ENCODE results near the gene ACTL8. TPM values are rescaled to one million over a fixed set of nuclear protein-coding genes. Genes with fewer than 3 reads are reported as not detected.
A peak's percentile ranks its signal among the peaks of the same experiment; 100 is the strongest.

Gene ACTL8
- total RNA-seq, 6 experiments from 2014 or later: 0.12 to 0.14 TPM; not detected in 4

GRCh38 chr1:17723684-17724083, 31.4 kb upstream of the ACTL8 start:
- Mint-ChIP-seq H3K9me3 (no peaks in the 10 kb centered on the region), H3K4me1 (ENCODE audit: low read depth) (peaks cover 7% of the 10 kb centered on the region)

GRCh38 chr1:17724150-17724549, 31.0 kb upstream of the ACTL8 start:
- Mint-ChIP-seq H3K27me3 (ENCODE audit: insufficient read depth) (peaks cover 13% of the 10 kb centered on the region), H3K36me3 (ENCODE audit: low read depth) (no peaks in the 10 kb centered on the region), H3K4me1 (ENCODE audit: low read depth) (peaks cover 7% of the 10 kb centered on the region), H3K4me3 (no peak overlapping the region), H3K27ac (no peak overlapping the region), H3K9me3 (no peaks in the 10 kb centered on the region)
- no peak for DNase-seq
- TF ChIP-seq, protein P1, sequence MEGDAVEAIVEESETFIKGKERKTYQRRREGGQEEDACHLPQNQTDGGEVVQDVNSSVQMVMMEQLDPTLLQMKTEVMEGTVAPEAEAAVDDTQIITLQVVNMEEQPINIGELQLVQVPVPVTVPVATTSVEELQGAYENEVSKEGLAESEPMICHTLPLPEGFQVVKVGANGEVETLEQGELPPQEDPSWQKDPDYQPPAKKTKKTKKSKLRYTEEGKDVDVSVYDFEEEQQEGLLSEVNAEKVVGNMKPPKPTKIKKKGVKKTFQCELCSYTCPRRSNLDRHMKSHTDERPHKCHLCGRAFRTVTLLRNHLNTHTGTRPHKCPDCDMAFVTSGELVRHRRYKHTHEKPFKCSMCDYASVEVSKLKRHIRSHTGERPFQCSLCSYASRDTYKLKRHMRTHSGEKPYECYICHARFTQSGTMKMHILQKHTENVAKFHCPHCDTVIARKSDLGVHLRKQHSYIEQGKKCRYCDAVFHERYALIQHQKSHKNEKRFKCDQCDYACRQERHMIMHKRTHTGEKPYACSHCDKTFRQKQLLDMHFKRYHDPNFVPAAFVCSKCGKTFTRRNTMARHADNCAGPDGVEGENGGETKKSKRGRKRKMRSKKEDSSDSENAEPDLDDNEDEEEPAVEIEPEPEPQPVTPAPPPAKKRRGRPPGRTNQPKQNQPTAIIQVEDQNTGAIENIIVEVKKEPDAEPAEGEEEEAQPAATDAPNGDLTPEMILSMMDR (IDR thresholded peaks at IDR 0.05): no peak

More at GRCh38 chr1:17723684-17724083, 31.4 kb upstream of the ACTL8 start:
- Mint-ChIP-seq H3K27me3 (ENCODE audit: insufficient read depth) (peaks cover 13% of the 10 kb centered on the region), H3K27ac (no peak overlapping the region), H3K4me3 (no peak overlapping the region), H3K36me3 (ENCODE audit: low read depth) (no peaks in the 10 kb centered on the region)
- DNase-seq: no peak
- TF ChIP-seq, protein P1 (IDR thresholded peaks at IDR 0.05): peak; percentile 58

- Mint-ChIP-seq H3K9me3 (no peaks in the 10 kb centered on the region), H3K4me3 (no peak overlapping the region), H3K4me1 (ENCODE audit: low read depth) (peaks cover 4% of the 10 kb centered on the region), H3K27me3 (ENCODE audit: insufficient read depth) (peaks cover 13% of the 10 kb centered on the region), H3K27ac (no peak overlapping the region), H3K36me3 (ENCODE audit: low read depth) (no peaks in the 10 kb centered on the region)
- DNase-seq: no peak
- TF ChIP-seq, protein P1 (IDR thresholded peaks at IDR 0.05): no peak
Measured at GRCh38 chr1:17725084-17725719, 29.9 kb upstream of the ACTL8 start.

DNA sequence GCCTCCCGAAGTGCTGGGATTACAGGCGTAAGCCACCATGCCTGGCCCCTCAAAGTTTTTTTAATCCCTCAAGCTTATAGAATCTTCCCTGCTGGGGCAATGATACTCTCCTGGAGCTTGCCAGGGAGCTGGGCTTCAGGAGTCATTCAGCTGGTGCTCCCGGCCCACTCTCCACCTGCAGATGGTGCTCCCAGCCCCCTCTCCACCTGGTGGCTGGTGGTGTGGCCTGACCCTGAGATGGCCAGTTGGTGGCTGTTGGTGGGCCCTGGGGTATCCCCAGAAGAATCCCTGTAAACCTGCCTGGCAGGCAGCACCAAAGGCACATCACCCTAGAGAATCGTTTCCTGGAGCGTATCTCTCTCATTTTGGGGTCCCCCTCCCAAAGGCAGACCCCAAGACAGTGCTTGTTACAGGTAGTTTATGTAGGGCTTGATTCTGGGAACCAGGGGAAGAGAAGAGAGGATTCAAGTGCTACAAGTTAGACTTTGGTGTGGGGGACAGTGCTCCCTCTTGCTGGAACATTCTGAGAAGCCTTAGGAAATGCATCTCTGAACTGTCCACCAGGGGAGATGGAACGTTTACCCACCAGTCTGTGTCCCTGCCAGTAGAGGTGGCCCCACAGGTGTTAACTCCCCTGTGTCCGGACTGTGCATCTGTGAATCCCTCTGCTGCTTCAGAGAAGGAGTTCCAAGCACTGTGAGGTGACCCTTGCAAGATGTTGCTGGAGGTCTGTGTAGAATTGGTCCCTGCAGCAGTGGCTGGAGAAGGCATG, 29.1 kb upstream of the ACTL8 start:
- peaks cover 13% of the 10 kb centered on the region for H3K27me3 Mint-ChIP-seq (ENCODE audit: insufficient read depth)
- no peak overlapping the region for H3K4me3 Mint-ChIP-seq
- no peaks in the 10 kb centered on the region for H3K36me3 Mint-ChIP-seq (ENCODE audit: low read depth)
- no peak overlapping the region for H3K27ac Mint-ChIP-seq
- no peak for DNase-seq
- no peaks in the 10 kb centered on the region for H3K9me3 Mint-ChIP-seq
- H3K4me1 Mint-ChIP-seq (ENCODE audit: low read depth): 0 out of 2 replicates have a peak, but pooled peaks cover 5% of the 10 kb centered on the region
- TF ChIP-seq, protein P1 (IDR thresholded peaks at IDR 0.05): peak; percentile 26

DNA sequence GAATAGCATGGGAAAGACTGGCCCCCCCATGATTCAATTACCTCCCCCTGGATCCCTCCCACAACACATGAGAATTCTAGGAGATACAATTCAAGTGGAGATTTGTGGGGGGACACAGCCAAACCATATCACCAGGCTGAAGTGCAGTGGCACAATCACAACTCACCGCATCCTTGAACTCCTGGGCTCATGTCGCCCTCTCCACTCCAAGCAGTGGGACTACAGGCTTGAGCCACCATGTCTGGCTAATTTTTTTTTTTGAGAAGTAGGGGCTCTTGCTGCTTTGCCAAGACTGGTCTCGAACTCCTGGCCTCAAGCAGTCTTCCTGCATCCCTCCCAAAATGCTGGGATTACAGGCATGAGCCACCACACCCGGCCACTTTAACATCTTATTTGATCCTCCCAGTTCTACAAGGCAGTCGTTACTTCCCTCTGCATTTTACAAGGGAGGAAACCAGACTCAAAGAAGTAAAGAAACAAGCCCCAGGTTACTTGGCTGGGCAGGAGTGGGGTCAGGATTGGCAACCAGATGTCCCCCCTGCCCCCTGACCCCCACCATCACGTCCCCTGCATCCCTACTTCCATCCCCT, 26.9 kb upstream of the ACTL8 start:
- Mint-ChIP-seq H3K4me3 (no peak overlapping the region), H3K36me3 (ENCODE audit: low read depth) (no peaks in the 10 kb centered on the region), H3K27me3 (ENCODE audit: insufficient read depth) (peaks cover 13% of the 10 kb centered on the region), H3K4me1 (ENCODE audit: low read depth) (peaks cover 14% of the 10 kb centered on the region), H3K27ac (no peak overlapping the region), H3K9me3 (no peaks in the 10 kb centered on the region)
- no peak for DNase-seq
- TF ChIP-seq, protein P1 (IDR thresholded peaks at IDR 0.05): no peak

Measured in HFFc6 (cell line).